Activated CD8-positive, alpha-beta memory T cell treated with anti-CD3 and anti-CD28 coated beads for 24 hours (primary cell): ENCODE data around the gene DDX1.

ENCODE experiments used
- DNase-seq: peaks from one replicate; pipeline ENCODE4 v3.0.0-alpha.2; 2020

Gene DDX1

GRCh38 chr2:15563227-15564100 is 28.2 kb upstream of the DDX1 start:
- no peak for DNase-seq

- no peak for DNase-seq
These were observed 26.3 kb upstream of the DDX1 start for GRCh38 chr2:15565392-15565791.

- DNase-seq: no peak
These were observed 25.5 kb upstream of the DDX1 start for GRCh38 chr2:15565994-15566671.

- no peak for DNase-seq
These were observed 24.8 kb upstream of the DDX1 start for GRCh38 chr2:15566912-15567311.

- DNase-seq: no peak
These were observed 22.8 kb upstream of the DDX1 start for GRCh38 chr2:15568874-15569273.

GRCh38 chr2:15570104-15570503 is 21.6 kb upstream of the DDX1 start:
- no peak for DNase-seq

GRCh38 chr2:15571729-15572128 is 19.9 kb upstream of the DDX1 start:
- DNase-seq: no peak

- DNase-seq: peak; percentile 94
These were observed 14.5 kb upstream of the DDX1 start for GRCh38 chr2:15577071-15577735.

- no peak for DNase-seq
These were observed 12.0 kb upstream of the DDX1 start for GRCh38 chr2:15579641-15580040.

- DNase-seq: no peak
These were observed 11.2 kb upstream of the DDX1 start for GRCh38 chr2:15580451-15580850.

- DNase-seq: no peak
These were observed 8.8 kb upstream of the DDX1 start for GRCh38 chr2:15582710-15583357.

GRCh38 chr2:15583826-15584225 is 7.8 kb upstream of the DDX1 start:
- DNase-seq: no peak

GRCh38 chr2:15584316-15584715 is 7.4 kb upstream of the DDX1 start:
- DNase-seq: no peak

GRCh38 chr2:15584767-15585469 is 6.8 kb upstream of the DDX1 start:
- no peak for DNase-seq

GRCh38 chr2:15588329-15588919 is 3.2 kb upstream of the DDX1 start:
- DNase-seq: peak; percentile 59

- no peak for DNase-seq
These were observed 336 bp upstream of the DDX1 start for GRCh38 chr2:15591373-15591691.

GRCh38 chr2:15593327-15593705 is 1.6 kb downstream of the DDX1 start:
- no peak for DNase-seq

GRCh38 chr2:15594291-15595256 is 2.9 kb downstream of the DDX1 start:
- no peak for DNase-seq

- DNase-seq: no peak
These were observed 3.8 kb downstream of the DDX1 start for GRCh38 chr2:15595342-15595905.

GRCh38 chr2:15595936-15596335 is 4.3 kb downstream of the DDX1 start:
- DNase-seq: no peak

- no peak for DNase-seq
These were observed 4.7 kb downstream of the DDX1 start for GRCh38 chr2:15596350-15596749.
